ENCODE measurements around the gene OR6B1. TPM values are rescaled to one million over a fixed set of nuclear protein-coding genes. Genes with fewer than 3 reads are reported as not detected.

The OR6B1 gene
- polyA plus RNA-seq, 1 donor from 2014 or later = not detected

- H3K9me3 ChIP-seq (ENCODE audit: low read length) = no peaks in the 10 kb centered on the region
- no peaks in the 10 kb centered on the region for H3F3A ChIP-seq (ENCODE audit: insufficient read depth, low read length, poor library complexity, severe bottlenecking)
- no peaks in the 10 kb centered on the region for H3K79me2 ChIP-seq (replicated peaks; ENCODE audit: insufficient read depth, low read length)
- H3K4me3 ChIP-seq (ENCODE audit: low read length) = no peak overlapping the region
- H3K9ac ChIP-seq (ENCODE audit: low read length) = no peak overlapping the region
- H2AFZ ChIP-seq (ENCODE audit: low read depth, low read length) = no peak overlapping the region
- no peaks in the 10 kb centered on the region for H3K36me3 ChIP-seq (ENCODE audit: insufficient read depth, low read length)
- no peaks in the 10 kb centered on the region for H3K27me3 ChIP-seq (ENCODE audit: insufficient read depth, low read depth, low read length)
- H3K27ac ChIP-seq (ENCODE audit: low read length) = no peak overlapping the region
- no peaks in the 10 kb centered on the region for H4K20me1 ChIP-seq (ENCODE audit: insufficient read depth)
- H3K4me2 ChIP-seq (ENCODE audit: low read length) = no peak overlapping the region
- H3K9me2 ChIP-seq (ENCODE audit: insufficient read depth, low read length) = no peaks in the 10 kb centered on the region
- no peak for TF ChIP-seq RAD21 (conservative IDR thresholded peaks at IDR 0.05)
- TF ChIP-seq MXI1 (conservative IDR thresholded peaks at IDR 0.05; ENCODE audit: poor library complexity, severe bottlenecking) = no peak
- TF ChIP-seq REST (IDR thresholded peaks at IDR 0.05; ENCODE audit: borderline replicate concordance) = no peak
- TF ChIP-seq SMC3 (conservative IDR thresholded peaks at IDR 0.05; ENCODE audit: poor library complexity) = no peak
- TF ChIP-seq EP300 (conservative IDR thresholded peaks at IDR 0.05; ENCODE audit: poor library complexity, severe bottlenecking) = no peak
- TF ChIP-seq TAF1 (IDR thresholded peaks at IDR 0.05; ENCODE audit: low read depth) = no peak
- no peak for TF ChIP-seq CTCF (IDR thresholded peaks at IDR 0.05; ENCODE audit: poor library complexity, severe bottlenecking)
- TF ChIP-seq EZH2 (IDR thresholded peaks at IDR 0.05; ENCODE audit: borderline replicate concordance, insufficient read depth, low read length, poor library complexity, severe bottlenecking) = no peak
- no peak for TF ChIP-seq POLR2AphosphoS5 (IDR thresholded peaks at IDR 0.05)
Observed at GRCh38 chr7:143992670-143993069, 7.5 kb upstream of the OR6B1 start.

GRCh38 chr7:143993924-143994323 is 6.2 kb upstream of the OR6B1 start:
- TF ChIP-seq SMC3 (conservative IDR thresholded peaks at IDR 0.05; ENCODE audit: poor library complexity) (no peak), EP300 (conservative IDR thresholded peaks at IDR 0.05; ENCODE audit: poor library complexity, severe bottlenecking) (no peak), CTCF (IDR thresholded peaks at IDR 0.05; ENCODE audit: poor library complexity, severe bottlenecking) (no peak), RAD21 (conservative IDR thresholded peaks at IDR 0.05) (no peak), MXI1 (conservative IDR thresholded peaks at IDR 0.05; ENCODE audit: poor library complexity, severe bottlenecking) (no peak), REST (IDR thresholded peaks at IDR 0.05; ENCODE audit: borderline replicate concordance) (no peak), EZH2 (IDR thresholded peaks at IDR 0.05; ENCODE audit: borderline replicate concordance, insufficient read depth, low read length, poor library complexity, severe bottlenecking) (no peak), TAF1 (IDR thresholded peaks at IDR 0.05; ENCODE audit: low read depth) (no peak)
- Histone ChIP-seq H3K27me3 (ENCODE audit: insufficient read depth, low read depth, low read length) (no peaks in the 10 kb centered on the region), H3F3A (ENCODE audit: insufficient read depth, low read length, poor library complexity, severe bottlenecking) (no peaks in the 10 kb centered on the region), H4K20me1 (ENCODE audit: insufficient read depth) (no peaks in the 10 kb centered on the region), H3K4me3 (ENCODE audit: low read length) (no peak overlapping the region), H3K4me2 (ENCODE audit: low read length) (no peak overlapping the region), H3K79me2 (replicated peaks; ENCODE audit: insufficient read depth, low read length) (no peaks in the 10 kb centered on the region), H3K27ac (ENCODE audit: low read length) (no peak overlapping the region), H3K9me2 (ENCODE audit: insufficient read depth, low read length) (no peaks in the 10 kb centered on the region), H2AFZ (ENCODE audit: low read depth, low read length) (no peak overlapping the region), H3K9ac (ENCODE audit: low read length) (no peak overlapping the region), H3K9me3 (ENCODE audit: low read length) (no peaks in the 10 kb centered on the region), H3K36me3 (ENCODE audit: insufficient read depth, low read length) (no peaks in the 10 kb centered on the region)

Data from neural cell (in vitro differentiated cells).